Sigmoid colon (tissue), 4 donors: Measurements from ENCODE around the gene OSCP1.

Experiments used
- POLR2AphosphoS5 ChIP-seq, 4 donors: sonication (generic); formaldehyde crosslinking; IDR thresholded peaks; one replicate each; pipeline ENCODE4 v1.6.1; 2017; ENCODE audit warnings: antibody characterized with exemption in 4 of 4
- TF ChIP-seq, protein P1 (sequence below), 4 experiments: fragments of 450-650 bp in 3 of 4; fragments of 200-600 bp in 1 of 4; IDR thresholded peaks; one replicate each; pipeline ENCODE4 v1.5.1; 2016 to 2019; ENCODE audit warnings: antibody characterized with exemption in 4 of 4, mild to moderate bottlenecking in 3 of 4, moderate library complexity in 2 of 4

DNA sequence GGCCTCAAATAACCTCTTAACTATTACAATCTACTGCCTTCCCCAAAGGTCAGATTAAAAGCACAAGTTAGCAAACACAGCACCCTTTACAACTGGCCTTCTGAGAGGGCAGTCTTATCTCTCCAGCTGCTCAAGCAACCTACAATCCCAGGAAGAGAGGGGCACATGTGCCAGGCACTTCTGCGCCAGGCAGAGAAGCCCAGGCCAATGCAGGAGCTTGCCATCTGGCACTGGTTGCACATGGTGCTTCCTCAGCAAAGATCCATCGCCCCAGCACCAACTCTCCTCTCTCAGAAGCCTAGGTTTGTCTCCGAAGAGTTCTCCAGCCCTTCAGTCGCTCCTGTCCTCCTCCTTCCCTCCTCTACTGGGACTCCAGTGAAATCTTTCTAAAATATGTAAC is 67.0 kb downstream of the OSCP1 start:
- TF ChIP-seq, protein P1, sequence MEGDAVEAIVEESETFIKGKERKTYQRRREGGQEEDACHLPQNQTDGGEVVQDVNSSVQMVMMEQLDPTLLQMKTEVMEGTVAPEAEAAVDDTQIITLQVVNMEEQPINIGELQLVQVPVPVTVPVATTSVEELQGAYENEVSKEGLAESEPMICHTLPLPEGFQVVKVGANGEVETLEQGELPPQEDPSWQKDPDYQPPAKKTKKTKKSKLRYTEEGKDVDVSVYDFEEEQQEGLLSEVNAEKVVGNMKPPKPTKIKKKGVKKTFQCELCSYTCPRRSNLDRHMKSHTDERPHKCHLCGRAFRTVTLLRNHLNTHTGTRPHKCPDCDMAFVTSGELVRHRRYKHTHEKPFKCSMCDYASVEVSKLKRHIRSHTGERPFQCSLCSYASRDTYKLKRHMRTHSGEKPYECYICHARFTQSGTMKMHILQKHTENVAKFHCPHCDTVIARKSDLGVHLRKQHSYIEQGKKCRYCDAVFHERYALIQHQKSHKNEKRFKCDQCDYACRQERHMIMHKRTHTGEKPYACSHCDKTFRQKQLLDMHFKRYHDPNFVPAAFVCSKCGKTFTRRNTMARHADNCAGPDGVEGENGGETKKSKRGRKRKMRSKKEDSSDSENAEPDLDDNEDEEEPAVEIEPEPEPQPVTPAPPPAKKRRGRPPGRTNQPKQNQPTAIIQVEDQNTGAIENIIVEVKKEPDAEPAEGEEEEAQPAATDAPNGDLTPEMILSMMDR (IDR thresholded peaks at IDR 0.05): no peak
- no peak for TF ChIP-seq POLR2AphosphoS5 (IDR thresholded peaks at IDR 0.05)
